NCI-H345 treated with DMSO at 0.1 percent for 48 hours (cell line): ENCODE measurements around the gene PCDHA13.
"Not testable (repeated sequence)": the region's sequence is repeated elsewhere in the genome, so short reads cannot be mapped to it uniquely, and the experiment has no call there.

Experiments used
- DNase-seq: peaks from one replicate; lab custom pipeline; 2025; ENCODE audit not compliant: unreplicated experiment; lab: John Stamatoyannopoulos, UW

PCDHA13 gene

DNA sequence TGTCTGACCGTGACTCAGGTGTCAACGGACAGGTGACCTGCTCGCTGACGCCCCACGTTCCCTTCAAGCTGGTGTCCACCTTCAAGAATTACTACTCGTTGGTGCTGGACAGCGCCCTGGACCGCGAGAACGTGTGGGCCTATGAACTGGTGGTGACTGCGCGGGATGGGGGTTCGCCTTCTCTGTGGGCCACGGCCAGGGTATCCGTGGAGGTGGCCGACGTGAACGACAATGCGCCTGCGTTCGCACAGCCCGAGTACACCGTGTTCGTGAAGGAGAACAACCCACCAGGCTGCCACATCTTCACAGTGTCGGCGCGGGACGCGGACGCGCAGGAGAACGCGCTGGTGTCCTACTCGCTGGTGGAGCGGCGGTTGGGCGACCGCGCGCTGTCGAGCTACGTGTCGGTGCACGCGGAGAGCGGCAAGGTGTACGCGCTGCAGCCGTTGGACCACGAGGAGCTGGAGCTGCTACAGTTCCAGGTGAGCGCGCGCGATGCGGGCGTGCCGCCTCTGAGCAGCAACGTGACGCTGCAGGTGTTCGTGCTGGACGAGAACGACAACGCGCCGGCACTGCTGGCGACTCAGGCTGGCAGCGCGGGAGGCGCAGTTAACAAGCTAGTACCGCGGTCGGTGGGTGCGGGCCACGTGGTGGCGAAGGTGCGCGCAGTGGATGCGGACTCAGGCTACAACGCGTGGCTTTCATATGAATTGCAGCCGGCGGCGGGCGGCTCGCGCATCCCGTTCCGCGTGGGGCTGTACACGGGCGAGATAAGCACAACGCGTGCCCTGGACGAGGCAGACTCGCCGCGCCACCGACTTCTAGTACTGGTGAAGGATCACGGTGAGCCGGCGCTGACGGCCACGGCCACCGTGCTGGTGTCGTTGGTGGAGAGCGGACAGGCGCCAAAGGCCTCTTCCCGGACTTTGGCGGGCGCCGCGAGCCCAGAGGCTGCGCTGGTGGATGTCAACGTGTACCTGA is 11.4 kb upstream of the PCDHA13 start:
- DNase-seq: no peak

DNA sequence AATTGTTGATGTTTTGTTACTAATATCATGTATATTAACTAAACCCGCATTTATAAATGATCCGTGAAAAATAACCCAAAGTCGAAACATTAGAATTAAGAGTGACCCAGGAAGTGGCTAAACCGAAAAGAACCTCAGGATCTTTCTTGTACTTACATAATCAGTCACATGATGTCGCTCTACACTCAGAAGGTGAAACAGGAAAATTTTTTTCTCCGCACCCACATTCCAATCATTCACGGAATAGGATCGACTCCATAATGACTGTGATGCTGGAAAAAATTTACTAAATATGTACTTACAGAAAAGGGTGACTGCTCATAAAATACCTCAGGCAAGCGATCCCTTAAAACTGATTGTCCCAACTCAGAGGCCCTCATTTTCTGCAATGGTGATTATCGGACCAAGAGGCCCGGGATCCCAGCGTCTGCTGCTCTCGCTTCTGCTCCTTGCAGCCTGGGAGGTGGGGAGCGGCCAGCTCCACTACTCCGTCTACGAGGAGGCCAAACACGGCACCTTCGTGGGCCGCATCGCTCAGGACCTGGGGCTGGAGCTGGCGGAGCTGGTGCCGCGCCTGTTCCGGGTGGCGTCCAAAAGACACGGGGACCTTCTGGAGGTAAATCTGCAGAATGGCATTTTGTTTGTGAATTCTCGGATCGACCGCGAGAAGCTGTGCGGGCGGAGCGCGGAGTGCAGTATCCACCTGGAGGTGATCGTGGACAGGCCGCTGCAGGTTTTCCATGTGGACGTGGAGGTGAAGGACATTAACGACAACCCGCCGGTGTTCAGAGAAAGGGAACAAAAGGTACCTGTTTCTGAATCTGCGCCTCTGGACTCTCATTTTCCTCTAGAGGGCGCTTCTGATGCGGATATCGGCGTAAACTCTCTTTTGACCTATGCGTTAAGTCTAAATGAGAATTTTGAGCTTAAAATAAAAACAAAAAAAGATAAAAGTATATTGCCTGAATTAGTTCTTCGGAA is 6.5 kb upstream of the PCDHA13 start, which contains the start of gene PCDHA12:
TSS of gene PCDHA12 (plus strand) at position 224 of the 981 bp plus-strand sequence. CDS start at position 389, 165 bp downstream.
- no peak for DNase-seq

DNA sequence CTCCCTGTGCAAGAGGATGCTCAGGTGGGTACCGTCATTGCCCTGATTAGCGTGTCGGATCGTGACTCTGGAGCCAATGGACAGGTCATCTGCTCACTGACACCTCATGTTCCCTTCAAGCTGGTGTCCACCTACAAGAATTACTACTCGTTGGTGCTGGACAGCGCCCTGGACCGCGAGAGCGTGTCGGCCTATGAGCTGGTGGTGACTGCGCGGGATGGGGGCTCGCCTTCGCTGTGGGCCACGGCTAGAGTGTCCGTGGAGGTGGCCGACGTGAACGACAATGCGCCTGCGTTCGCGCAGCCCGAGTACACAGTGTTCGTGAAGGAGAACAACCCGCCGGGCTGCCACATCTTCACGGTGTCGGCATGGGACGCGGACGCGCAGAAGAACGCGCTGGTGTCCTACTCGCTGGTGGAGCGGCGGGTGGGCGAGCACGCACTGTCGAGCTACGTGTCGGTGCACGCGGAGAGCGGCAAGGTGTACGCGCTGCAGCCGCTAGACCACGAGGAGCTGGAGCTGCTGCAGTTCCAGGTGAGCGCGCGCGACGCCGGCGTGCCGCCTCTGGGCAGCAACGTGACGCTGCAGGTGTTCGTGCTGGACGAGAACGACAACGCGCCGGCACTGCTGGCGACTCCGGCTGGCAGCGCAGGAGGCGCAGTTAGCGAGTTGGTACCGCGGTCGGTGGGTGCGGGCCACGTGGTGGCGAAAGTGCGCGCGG is 5.2 kb upstream of the PCDHA13 start:
- not testable (repeated sequence) for DNase-seq

DNA sequence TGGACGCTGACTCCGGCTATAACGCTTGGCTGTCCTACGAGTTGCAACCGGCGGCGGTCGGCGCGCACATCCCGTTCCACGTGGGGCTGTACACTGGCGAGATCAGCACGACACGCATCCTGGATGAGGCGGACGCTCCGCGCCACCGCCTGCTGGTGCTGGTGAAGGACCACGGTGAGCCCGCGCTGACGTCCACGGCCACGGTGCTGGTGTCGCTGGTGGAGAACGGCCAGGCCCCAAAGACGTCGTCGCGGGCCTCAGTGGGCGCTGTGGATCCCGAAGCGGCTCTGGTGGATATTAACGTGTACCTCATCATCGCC is 4.7 kb upstream of the PCDHA13 start:
- DNase-seq: no peak

DNA sequence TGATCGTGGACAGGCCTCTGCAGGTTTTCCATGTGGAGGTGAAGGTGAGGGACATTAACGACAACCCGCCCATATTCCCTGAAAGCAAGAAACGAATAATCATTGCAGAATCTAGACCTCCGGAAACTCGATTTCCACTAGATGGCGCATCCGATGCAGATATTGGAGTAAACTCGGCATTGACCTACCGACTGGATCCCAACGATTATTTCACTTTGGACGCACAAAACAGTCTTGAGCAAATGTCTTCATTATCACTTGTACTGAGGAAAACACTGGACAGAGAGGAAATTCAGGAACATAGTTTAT is 621 bp downstream of the PCDHA13 start:
- no peak for DNase-seq

DNA sequence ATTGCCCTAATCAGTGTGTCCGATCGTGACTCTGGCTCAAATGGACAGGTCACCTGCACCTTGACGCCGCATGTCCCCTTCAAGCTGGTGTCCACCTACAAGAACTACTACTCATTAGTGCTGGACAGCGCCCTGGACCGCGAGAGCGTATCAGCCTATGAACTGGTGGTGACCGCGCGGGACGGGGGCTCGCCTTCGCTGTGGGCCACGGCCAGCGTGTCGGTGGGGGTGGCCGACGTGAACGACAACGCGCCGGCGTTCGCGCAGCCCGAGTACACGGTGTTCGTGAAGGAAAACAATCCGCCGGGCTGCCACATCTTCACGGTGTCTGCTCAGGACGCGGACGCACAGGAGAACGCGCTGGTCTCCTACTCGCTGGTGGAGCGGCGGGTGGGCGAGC is 1.4 kb downstream of the PCDHA13 start:
- DNase-seq: no peak

DNA sequence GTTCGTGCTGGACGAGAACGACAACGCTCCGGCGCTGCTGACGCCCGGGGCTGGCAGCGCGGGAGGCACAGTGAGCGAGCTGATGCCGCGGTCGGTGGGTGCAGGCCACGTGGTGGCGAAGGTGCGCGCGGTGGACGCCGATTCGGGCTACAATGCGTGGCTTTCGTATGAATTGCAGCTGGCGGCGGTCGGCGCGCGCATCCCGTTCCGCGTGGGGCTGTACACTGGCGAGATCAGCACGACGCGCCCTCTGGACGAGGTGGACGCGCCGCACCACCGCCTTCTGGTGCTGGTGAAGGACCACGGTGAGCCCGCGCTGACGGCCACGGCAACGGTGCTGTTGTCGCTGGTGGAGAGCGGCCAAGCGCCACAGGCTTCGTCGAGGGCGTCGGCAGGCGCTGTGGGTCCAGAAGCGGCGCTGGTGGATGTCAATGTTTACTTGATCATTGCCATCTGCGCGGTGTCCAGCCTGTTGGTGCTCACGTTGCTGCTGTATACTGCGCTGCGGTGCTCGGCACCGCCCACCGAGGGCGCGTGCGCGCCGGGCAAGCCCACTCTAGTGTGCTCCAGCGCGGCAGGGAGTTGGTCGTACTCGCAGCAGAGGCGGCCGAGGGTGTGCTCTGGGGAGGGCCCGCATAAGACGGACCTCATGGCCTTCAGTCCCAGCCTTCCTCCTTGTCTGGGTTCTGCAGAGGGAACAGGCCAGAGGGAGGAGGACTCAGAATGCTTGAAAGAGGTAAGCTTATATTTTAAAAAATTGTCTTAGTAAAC is 2.2 kb downstream of the PCDHA13 start:
- DNase-seq: no peak

DNA sequence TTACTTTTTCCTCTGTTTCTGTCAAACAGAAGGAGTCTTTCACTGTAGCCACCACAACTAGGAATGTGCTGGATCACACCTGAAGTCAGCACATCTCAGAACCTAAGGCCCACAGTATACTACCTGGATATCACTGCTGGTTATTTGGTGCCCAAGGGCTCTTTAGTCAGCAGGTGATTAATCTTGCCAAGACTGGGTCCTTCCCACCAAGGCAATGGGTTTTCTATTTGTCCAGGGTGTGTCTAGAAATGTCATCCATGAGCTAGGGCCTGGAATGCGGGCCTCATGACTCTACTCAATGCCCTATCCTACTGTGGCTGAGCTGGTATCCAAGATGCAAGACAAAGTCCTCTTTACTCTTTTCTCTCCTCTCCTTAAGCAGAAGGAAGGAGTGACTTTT is 34.4 kb downstream of the PCDHA13 start:
- DNase-seq: no peak

DNA sequence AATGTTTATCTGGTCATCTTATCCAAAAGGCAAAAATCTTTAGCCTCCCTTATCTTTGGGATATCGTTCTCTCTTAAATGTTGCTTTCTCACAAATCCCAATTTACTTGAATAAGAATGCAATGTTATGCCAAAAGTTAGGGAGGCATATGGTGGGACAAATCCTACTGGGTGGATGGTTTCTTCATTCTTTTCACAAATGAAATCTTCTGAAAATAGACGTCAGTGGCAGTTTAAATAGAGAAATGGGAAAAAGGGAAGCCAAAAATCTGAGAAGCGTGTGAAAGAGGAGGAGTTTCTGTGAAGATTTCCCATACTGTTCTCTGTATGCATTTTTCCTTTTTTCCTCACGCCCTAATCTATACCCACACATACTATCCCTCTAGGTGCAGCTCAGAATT is 41.7 kb downstream of the PCDHA13 start:
- no peak for DNase-seq

DNA sequence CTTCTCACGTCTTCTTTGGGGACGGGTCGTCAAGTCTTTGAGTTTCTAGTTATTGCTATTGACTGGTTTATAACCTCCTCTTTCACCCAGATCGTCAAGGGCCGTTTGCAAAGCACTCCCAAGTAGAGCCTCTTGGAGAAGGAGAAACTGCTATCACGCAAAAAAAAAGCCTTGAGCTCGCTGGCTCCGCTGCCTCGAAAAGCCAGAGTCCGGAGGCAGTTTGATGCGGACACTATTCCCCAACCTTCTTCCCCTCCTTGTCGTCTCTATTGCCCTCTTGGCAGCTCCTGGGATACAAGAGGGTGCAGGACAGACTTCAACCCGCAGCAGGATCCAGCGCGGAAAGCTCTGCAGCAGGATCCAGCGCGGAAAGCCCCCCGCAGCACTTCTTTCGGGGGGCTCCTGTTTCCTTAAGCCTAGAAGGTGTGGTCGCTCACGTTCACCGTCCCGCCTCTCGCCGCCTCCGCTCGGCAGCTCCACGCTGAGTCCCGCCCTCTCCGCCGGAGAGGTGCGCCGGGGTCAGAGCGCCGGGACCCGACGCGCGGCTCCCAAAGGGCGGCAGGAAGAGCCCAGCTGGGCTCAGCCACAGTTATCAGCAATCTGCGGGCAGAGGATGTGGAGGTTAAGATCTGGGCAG is 44.0 kb downstream of the PCDHA13 start, which contains the start of gene PCDHAC1:
TSS of gene PCDHAC1 (plus strand) at position 494 of the 637 bp plus-strand sequence. CDS start 594 bp downstream, outside the sequence.
- DNase-seq: peak; percentile 81

DNA sequence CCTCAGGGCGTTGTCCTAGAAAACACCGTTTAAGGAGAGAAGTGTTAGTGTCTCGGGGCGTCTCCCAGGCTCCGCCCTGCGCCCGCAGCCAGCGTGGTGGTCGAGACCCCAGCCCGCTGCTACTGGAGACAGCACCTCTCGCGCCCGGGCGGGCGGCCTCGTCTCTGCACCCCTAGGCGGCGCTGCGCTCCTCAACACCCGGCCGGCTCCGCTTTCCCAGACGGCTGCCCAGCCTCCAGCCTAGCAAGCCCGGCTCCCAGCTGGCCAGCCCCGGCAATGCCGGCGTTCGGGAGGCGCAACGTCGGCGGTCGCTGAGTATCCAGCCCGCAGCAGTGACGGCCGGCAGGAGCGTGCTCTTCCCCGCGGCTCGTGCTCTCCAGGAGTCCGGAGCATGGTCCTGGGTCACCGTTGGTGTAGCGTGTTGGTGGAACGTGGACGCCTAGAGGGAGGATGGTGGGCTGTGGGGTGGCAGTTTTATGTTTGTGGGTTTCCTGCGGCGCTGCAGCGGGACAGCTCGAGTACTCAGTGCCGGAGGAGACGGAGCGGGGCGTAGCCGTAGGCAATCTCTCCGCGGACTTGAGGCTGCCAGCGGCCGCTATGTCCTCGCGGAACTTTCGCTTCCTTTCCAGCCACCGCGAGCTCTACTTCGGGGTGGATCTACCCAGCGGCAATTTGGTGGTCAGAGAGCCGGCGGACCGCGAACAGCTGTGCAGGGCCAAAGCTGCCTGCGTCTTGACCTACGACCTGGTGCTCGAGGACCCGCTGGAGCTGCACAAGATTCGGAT is 44.7 kb downstream of the PCDHA13 start:
- DNase-seq: peak; percentile 82

DNA sequence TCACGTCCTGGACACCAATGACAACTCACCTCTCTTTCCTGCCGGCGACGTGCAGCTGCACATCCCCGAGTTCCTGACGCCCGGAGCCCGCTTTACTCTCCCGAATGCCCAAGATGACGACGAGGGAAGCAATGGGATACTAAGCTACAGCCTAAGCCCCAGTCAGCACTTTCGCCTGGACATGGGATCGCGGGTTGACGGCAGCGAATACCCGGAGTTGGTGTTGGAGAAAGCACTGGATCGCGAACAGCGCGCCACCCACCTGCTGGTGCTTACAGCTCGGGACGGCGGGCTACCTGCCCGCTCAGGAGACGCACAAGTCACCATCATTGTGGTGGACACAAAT is 45.3 kb downstream of the PCDHA13 start:
- DNase-seq: no peak
